AML-193 (cell line): ENCODE data around the gene SHROOM1.

Experiments used
- DNase-seq, 2 experiments: peaks; one replicate each; lab custom pipeline; 2025; lab: John Stamatoyannopoulos, UW

SHROOM1 gene

GRCh38 chr5:132776938-132777208, 53.6 kb downstream of the SHROOM1 start:
- DNase-seq = no peak

- peak in 1 of 2 experiments; percentile 13 for DNase-seq
These were observed 54.1 kb downstream of the SHROOM1 start for GRCh38 chr5:132776131-132776937.

DNA sequence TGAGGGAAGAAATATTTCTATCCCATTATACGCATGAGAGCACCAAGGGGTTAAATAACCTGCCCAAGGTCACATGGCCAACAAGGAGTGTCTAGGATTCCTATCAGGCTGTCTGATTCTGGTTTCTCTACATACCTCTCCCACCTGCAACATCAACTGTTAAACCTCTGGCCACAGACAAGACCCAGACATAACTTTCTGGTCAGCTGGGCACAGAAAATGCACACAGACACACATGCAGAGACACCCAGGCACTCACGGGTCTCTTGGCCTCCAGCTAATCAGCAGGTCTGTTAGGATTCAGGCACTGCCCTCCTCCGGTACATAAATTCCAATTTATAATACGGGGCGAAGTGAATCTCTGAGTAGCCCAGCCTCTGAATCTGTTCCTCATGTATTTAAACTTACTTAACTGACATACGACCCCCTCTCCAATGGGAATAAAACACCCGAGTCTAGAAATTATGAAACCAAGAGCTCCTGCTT, 54.9 kb downstream of the SHROOM1 start:
- no peak for DNase-seq

DNA sequence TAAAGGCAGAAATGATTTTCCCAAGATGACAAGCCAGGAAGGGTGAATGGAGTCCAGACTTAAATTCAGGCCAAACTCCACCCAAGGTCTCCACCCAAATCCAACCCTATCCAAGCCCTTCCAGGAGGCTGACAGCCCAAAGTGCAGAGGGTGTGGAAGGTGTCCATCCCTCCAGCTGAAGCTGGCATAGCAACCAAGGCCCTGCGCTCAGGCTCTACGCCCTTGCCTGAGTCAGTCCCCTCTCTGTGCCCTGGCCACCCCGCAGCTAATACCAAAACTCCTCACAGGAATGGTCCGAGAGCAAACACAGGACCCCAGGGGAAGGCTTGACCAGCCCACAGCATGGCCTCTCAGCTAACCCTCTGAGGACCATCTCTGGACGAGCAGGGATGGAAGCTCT, 55.6 kb downstream of the SHROOM1 start:
- DNase-seq = no peak

DNA sequence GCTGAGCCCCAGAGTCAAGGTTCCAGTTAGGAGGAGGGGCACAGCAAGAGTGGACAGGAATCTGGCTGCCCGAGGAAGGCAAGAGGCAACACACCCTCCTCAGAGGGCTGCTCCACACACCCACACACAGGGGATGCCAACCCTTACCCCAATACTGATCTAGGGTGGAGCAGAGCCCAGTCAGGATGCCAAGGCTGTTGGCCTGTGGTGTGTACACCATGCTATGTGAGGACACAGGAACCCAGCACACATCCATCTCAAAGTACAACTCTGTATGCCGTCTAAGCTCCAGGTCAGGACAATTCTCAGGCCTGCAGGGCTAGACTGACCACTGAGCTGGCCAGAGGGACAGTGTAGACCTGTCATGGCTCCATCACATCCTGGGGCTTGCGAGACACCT, 56.0 kb downstream of the SHROOM1 start:
- no peak for DNase-seq

- peak; percentile 35 to 40 for DNase-seq
These were observed 56.7 kb downstream of the SHROOM1 start for GRCh38 chr5:132773601-132774355.

GRCh38 chr5:132773114-132773513, 57.3 kb downstream of the SHROOM1 start:
- no peak for DNase-seq

DNA sequence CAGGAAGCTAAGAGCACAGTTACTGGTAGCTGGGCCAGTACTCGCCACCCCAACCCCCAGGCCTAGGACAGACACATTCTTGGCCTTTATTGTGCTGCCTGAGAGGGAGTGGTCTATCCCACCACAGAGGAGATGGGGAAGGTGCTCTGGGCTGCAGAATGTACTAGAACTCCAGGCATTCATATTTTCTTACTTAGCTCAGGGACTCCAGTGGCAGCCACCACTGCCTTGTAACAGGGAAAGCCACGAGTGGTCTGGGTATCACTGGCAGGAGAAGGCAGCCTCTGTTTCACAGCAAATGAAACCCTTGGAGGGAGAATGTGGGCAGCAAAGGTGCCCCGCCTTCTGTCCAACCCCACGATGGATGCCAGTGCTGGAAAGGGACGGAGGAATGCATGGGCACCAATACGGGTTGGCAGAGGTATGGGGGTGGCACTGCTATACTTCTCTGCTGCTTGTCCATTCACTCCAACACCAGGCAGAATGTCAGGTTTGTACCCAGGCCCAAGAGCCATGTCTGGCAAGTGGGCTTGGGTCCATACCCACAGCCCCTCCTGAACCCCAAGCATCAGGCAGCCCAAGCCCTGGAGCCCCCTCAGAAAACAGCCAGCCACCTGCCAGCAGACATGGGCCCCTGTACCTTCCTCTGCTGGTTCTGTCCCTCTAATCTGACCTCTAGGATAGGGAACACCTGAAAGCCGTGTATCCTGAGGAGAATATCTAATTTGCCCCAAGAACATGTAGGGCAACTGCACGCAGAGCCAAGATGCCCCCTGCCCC, 58.0 kb downstream of the SHROOM1 start:
- no peak for DNase-seq
